ENCODE measurements around the gene GGT1.
"Not testable (repeated sequence)": the region's sequence is repeated elsewhere in the genome, so short reads cannot be mapped to it uniquely, and the experiment has no call there.

GGT1 gene

DNA sequence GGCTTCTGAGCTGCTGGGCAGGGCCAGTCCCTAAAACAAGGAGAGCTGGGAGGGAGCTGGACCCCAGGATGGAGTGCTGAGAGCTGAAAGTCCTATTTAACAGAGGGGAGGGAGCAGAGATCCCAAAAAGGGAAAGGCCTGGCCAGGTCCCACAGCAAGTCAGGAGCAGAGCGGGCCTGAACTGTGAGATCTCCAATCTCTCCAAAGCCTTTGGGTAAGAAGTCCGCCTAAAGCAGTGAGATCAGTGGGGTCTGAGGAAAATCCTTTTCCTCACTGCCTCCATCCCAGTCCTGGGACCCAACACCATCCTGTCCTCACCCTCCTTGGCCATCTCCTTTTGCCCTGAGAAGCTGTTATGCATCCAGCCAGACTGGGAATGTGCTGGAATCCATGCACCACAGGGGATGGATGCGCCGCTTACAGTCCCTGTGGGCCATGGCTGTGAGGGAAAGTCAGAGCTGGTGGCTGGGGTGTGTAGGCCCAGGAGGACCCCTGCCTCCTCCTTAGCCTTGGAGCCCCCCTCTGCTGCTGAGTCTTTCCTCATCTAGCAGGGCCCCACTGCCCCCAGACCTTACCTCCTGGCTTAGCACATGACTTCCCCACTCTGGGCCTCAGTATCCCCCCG, 18.7 kb upstream of the GGT1 start:
- no peak for DNase-seq (ENCODE audit: low read depth in 3 of 3)

DNA sequence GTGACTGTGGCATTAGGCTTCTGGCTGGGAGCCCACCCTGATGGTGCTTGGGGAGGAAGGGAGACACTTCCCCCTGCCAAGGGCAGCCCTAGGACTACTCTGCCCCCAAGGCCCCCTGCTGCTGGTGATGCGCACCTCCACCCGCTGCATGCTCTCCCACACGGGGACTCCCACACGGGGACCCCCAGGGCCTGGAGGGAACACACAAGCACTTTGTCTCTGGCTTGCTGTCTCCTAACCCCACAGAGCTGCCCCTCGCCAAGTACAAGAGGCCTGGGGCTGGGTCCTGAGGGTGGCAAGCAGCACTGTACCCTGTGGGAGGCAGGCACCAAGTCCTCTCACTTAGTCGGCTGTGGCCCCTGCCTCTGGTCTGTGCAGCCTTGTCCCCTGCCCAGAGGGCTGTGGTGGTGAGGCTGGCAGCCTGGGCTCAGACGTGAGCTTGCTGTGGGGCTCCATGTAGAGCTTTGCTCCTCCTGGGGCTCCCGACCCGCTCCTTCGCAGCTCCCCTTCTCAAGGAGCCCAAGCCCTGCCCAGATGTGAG, 18.1 kb upstream of the GGT1 start:
- DNase-seq (ENCODE audit: low read depth in 3 of 3): no peak

DNA sequence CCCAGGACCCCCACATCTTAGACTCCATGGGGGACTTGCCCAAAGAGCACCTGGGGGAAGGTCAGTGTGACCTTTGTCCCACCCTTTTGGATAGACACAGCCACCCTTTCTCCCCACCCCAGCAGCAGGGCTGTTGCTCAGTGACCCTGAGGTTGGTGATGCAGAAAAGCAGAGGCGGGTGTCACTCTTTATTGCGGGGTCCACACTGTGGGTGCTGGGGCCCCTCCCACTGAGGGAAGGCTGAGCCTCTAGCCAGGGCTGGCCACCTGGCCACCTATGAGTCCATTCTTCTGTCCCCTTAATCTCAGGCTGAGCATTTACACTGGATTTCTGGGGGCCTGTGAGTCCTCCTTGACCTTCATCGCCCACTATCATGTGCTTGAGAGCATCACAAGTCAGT, 17.5 kb upstream of the GGT1 start:
- no peak for DNase-seq (ENCODE audit: low read depth in 3 of 3)

DNA sequence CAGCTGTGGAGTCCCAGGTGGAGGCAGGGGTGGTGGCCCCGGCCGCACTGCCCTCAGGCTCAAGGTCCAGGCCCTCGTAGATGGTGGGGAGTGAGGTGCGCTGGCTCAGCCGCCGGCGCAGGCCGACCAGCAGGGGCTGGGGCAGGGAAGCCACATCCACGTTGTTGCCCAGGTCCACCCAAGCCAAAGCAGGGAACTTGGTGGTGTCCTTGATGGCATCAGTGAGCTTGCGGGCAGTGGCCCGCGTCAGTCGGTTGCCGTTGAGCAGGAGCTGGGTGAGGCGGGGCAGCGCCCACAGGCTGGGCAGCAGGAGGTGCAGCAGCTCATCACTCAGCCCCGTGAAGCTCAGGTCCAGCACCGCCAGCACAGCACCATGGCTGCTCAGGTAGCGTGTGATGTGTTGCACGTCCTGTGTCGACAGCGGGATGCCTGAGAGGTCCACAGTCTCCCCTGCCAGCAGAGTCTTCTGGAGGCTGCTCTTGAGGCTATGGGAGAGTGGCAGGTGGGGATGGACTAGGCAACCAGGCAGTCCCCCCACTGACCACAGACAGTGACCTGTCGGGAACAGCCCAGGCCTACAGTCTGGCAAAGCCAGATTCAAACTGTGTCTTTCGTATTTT, 17.0 kb upstream of the GGT1 start:
- DNase-seq (ENCODE audit: low read depth in 3 of 3): no peak

DNA sequence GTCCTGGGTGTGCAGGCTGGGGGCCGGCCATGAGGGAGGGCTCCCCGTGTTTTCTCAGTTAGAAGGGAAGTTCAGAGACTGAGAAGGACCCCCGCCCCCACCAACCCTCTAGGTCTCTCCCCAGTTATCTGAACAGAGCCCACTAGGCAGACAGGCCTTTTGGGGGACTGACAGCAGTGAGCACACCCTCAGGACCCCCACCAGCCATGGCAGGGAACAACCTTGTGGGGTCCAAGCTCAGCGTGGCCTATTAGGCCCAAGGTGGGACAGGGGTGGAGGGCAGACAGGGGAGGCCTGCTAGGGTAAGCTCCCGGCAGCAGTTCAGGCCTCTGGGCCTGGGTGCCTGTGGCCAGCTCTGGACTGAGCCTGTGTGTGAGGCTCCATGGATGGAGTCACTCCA, 15.7 kb upstream of the GGT1 start:
- no peak for DNase-seq (ENCODE audit: low read depth in 3 of 3)

DNA sequence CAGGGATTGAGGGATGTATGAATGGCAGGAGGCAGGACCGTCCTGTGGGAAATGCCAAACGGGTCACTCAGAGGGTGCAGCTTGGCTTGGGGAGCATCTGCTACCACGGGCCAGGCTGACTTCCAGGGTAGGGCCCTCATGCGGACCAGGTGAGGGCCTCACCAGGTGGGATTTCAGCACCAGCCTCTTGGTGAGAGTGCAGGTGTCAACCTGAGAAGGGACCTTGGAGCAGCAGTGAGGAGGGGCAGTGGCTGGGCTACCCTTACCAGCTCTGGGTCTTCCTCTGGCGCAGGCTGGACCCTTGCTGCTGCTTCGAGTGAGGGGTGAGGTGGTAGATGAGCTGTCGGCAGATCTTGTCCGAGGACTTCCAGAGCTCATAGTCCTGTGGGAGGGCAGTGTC, 15.0 kb upstream of the GGT1 start:
- DNase-seq (ENCODE audit: low read depth in 3 of 3): no peak

DNA sequence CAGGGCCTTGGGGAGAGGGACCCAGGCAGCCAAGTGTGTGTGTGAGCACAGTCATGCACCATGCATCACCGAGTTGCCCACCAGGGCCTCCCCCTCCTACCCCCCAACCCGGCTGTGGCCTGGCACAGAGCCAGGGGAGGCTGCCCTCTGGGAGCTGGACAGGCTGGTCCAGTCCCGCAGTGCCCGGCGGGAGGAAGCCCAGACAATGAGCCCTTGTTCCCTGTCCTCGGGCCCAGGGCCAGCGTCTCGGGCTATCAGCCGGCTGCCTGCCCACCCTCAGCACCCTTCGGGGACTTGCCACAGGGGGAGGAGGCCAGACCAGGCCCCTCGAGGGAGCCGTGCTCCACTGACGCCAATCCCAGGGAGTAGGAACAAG, 14.6 kb upstream of the GGT1 start:
- no peak for DNase-seq (ENCODE audit: low read depth in 3 of 3)

DNA sequence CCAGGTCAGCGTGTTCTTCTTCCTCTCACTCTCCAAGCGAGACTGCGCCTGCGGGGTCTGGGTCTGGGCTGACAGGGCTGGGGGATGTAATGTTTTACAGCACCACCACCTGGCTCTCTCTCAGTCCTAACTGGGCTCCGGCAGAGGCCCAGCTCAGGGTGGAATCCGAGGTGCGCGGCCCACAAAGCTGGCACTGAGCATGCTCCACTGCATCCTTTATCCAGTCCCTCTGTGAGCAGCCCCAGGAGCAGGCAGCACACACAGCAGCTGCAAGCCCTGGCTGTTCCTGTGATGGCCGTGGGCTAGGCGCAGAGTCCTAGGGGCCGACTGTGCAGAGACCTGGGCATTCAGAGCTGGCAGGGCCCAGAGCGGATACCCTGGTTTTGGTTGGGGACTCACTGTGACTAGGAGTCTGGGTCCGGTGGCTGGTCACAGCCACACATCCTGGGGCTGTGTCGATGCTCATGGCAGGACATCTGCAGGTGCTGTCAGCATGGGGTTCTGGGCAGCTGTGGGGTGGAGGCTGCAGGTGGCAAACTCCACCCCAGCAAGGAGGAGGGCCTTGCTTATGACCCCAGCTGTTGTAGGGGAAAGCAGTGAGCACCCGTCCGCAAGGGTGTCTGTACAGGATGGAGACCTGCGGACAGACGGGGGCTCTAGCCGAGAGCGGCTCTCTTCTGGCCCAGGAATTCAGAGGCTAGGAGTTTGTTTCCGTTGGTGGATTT, 14.1 kb upstream of the GGT1 start:
- no peak for DNase-seq (ENCODE audit: low read depth in 3 of 3)

DNA sequence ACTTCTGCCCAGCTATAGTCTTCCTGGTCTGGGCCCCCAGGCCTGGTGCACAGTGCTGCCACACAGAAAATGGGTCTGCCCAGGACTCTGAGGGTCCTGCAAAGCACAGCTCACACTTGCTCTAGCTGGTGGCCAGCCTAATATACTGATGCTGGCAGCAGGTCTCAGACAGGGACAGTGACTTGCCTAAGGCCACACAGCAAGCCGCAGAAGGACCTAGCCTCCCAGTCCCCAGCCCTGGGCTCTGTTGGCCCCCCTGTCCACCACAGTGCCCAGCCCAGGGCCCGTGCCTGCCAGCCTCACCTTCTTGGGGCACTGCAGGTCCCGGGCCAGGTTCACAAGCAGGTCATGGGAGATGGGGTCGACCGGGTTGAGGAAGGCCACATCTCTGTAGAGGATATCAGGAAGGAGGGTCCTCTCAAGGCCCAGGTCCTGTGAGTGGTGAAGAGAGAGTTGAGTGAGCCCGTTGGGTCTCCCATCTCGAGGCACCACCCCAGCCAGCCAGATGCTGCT, 13.4 kb upstream of the GGT1 start:
- DNase-seq (ENCODE audit: low read depth in 3 of 3): no peak

DNA sequence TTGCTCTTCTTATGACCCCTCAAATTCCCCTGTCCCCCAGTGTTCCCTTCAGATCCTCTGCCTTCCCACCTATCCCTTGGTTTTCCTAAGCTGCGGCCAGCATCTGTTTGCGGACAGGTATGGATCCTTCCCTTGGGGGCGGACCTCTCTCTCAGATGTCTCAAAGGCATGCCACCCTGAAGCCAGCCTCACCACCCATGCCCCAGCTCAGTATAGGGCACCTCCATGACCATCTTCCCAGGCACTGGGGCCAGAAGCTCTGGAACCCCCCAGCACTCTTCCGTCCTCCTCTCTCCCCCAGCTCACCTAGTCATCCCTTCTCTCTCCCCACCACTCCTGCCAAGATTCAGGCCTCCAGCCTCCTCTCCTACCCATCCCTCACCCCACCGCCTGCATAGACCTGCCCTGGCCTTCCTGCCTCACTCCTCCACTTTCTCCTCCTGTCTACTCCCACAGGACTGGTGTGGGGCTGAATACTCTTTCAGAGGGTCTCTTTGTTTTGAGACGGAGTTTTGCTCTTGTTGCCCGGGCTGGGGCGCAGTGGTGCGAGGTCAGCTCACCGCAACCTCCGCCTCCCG, 12.3 kb upstream of the GGT1 start:
- DNase-seq (ENCODE audit: low read depth in 3 of 3): no peak

DNA sequence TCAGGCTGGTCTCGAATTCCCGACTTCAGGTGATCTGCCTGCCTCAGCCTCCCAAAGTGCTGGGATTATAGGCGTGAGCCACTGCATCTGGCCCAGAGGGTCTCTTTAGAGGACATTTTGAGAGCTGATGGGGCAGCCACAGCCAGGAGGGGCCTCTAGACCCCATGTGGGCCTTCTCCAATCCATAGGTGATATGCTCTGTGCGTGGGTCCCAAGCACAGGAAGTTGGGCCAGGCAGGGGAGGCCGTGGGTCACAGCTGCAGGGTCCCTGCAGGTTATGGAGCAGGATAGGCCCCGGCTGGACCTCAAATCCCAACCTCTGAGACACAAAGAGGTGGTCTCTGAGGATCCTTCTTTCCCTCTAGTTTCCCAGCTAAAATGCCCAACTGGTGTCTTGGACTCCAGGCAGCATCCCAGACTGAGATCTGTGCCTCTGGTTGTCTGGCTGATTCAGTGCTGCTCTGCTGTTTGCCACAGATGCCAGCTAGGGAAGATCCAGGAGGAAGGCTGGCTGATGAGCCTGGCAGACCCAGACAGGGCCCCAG, 11.6 kb upstream of the GGT1 start:
- DNase-seq (ENCODE audit: low read depth in 3 of 3): no peak

DNA sequence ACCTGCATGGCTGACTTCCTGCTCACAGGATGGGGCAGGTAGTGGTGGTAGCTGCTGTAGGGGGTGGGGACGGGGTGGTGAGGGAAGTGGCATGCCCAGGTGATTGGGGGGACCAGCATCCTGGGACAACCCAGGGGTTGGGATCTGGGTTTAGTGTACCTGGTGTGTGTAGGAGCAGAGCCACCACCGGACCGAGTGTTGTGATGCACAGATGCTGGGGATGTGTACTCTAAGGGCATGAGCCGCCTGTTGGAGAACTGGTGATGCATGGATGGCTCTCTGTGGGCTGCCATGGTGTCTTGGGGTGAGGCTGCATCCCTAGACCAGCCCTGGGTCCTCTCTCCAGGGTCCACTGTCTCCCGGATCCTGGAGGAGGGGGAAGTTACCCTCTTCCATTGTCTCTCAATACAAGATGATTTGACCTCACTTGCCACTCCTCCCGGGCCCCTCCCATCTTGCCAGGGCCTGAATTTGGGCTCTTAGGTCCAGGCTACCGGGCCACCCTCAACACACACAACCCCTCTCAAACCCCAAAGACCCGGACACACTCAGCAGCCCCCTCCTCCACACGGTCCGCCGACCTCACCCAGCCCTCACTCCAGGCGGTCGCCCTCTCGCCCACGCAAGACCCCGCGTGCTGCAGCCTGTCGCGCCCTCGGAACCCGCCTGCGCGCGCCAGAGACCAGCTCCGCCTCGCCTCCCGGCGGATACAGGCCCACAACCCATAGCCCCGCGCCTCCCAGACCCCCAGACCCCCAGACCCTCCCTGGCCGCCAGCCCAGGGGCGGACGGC, 10.7 kb upstream of the GGT1 start:
- no peak for DNase-seq (ENCODE audit: low read depth in 3 of 3)

DNA sequence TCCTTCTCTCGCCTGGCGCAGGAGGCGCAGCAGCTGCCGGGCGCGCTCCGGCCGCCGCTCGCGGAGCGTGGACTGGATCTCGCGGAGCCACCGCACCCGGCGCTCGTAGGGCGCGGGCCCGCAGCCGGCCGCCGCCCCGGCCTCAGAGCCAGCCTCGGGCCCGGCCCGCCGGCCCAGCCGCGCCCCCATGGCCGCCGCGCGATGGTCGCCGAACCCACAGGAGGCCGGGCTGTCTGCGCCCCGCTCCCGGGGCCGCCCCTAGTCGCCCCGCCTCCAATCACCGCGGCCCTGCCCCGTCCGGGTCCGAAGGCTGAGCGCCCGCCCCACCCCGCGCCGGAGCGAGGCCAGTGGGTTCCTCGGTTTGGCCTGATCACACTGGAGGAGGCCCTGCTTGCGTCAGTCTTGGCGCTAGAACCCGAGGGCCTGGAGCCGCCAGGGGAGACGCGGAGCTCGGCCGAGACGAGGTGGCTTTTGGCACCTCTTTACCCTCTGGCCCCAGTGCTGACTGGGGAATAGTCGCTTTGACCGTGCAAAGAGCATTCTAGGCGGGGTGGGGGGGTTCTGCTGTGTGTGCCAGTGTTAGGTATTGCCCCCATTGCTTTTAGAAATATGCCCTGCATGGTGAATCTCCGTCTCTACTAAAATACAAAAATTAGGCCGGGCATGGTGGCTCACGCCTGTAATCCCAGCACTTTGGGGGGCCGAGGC, 10.0 kb upstream of the GGT1 start, which contains the start of gene LRRC75B:
TSS of gene LRRC75B (minus strand) at position 223 of the 708 bp plus-strand sequence. CDS start at position 189, 34 bp downstream.
- peak in 1 of 3 experiments; percentile 45 for DNase-seq (ENCODE audit: low read depth in 3 of 3)

DNA sequence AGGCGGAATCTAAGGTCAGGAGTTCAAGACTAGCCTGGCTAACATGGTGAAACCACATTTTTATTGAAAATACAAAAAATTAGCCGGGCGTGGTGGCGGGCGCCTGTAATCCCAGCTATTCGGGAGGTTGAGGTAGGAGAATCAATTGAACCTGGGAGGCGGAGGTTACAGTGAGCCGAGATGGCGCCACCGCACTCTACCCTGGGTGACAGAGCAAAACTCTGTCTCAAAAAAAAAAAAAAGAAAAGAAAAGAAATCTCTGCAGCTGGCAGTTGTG, 9.5 kb upstream of the GGT1 start:
- DNase-seq (ENCODE audit: low read depth in 3 of 3): not testable (repeated sequence)

DNA sequence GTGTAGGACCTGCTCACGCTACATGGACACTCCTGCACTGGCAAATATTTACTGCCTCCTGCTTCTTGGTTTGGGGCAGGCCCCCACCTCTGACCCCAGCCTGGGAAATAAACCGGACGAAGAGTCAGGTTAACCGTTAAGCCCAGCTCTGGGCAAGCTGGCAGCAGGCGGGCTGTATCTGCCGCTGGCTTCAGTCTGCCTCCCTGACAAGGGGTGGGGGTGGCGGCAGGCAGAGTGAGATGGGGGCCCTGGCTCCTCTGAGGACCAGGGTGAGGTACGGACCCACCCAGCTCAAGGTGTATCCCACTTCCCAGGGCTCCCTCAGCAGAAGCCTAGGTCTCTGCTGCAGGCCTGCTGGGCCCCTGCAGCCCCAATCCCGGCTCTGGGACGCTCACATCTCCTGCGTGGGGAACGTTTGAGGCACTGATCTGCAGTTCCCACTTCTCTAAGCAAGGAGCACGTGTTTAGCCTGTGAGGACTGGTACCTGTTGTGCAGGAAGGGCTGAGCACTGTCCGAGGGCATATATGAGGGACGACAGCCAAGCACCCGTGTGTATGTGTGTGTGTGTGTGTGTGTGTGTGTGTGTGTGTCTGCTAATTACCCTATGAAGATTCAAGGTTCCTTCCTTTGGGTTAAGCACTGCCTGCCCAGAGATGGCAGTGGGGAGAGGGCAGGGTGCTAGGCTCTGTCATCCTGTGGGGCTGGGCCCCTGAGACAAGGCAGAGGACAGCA, 9.0 kb upstream of the GGT1 start:
- DNase-seq (ENCODE audit: low read depth in 3 of 3): no peak

DNA sequence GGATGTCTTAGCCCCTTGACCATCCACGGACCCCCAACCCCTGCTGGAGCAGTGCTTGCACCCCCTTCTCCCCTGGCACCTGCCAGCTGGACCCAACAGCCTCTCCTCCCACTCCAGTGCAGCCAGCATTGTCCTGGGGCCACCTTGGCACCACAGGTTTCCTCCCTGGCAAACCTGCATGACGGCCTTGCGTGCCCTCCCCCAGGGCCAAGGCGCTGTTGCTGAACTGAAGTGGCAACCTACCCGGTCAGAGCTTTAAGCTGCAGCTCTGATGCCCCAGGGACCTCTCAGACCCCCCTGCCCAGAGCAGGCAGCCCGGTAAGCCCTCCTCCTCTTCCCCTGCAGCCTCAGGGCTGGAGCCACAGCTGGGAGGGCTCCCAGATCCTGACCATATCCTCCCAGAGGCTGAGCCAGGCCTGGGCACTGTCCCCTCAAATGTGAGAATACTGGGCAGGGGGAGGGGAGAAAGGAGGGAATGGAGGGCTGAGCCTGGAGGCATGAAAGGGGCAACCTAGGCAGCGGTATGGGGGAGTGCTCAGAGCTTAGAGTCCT, 8.3 kb upstream of the GGT1 start:
- no peak for DNase-seq (ENCODE audit: low read depth in 3 of 3)

DNA sequence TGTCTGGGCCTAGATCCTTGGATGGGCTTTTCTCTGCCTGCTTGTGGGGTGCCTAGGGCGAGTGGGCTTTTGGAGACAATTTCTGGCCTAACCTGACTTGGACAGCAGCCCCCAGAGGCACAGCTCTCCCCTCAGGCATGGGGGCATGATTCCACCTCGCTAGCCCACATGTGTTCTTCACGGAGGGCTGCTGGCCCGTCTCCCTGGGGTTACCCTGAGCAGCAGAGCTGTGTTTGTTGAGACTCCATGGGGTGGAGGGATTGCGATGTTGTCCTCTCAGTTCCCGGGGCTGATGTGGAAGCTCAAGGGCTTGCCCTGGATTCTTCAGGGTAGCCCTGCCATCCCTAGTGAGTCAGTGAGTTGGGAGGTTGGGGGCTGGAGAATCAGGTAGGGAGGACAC, 7.8 kb upstream of the GGT1 start:
- no peak for DNase-seq (ENCODE audit: low read depth in 3 of 3)

DNA sequence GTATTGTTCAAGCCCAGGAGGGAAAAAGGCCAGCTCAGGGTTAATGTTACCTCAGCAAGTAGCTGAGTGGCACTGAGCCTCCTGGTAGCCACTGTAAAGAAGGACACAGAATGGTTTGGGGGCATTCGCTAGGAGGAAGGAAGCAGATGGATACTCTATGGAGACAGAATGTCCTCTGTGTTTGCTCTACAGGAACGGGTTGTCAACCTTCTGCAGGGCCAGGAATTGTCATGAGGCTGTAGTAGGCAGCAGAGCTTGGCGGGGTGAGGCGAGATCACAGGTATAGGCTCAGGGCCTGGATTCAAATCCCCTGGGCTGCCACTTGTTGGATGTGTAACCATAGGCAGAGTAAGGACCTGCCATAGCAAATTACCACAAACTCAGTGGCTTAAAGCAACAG, 7.1 kb upstream of the GGT1 start:
- DNase-seq (ENCODE audit: low read depth in 3 of 3): no peak

DNA sequence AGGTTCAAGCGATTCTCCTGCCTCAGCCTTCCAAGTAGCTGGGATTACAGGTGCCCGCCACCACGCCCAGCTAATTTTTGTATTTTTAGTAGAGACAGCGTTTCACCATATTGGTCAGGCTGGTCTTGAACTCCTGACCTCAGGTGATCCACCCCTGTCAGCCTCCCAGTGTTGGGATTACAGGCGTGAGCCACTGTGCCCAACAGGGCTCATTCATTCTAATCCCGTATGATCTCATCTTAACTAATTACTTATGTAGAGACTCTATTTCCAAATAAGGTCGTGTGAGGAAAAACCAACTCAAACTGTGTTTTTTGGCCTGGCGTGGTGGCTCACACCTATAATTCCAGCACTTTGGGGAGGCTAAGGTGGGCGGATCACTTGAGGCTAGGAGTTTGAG, 5.9 kb upstream of the GGT1 start:
- DNase-seq (ENCODE audit: low read depth in 3 of 3): not testable (repeated sequence)

DNA sequence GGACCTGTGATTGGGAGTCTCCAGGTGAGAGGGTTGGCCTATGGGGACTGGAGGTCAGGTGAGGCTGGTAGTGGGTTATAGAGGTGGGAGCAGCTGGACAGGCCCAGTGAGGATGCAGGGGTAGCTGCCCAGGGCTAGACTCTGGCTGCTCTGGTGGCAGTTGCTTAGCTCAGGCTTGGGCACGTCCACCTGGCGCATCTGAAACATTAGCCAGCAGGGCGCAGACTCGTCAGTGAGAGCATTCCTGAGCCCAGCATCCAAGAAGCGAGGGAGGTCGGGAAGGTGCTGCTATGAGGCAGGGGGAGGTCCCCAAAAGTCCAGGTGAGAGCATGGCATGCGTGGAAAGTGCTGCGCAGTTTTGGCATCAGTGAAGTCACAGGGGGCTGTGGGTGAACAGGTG, 3.5 kb upstream of the GGT1 start:
- DNase-seq (ENCODE audit: low read depth in 3 of 3): no peak
